Measurements from ENCODE around the gene NMRAL1.

The NMRAL1 gene

GRCh38 chr16:4463522-4464163 lies 10.8 kb downstream of the NMRAL1 start:
- POLR2A ChIA-PET (ENCODE audit: low non-redundant PET) = interaction anchor here (0.5 to 0.8 kb wide), 6 partner anchors 9 to 481 kb away, joined by 3 to 9 read pairs (median 3); partner anchors contain the start of gene NMRAL1
- CTCF ChIA-PET = interaction anchor here (0.7 to 1.4 kb wide), 3 partner anchors 14 to 122 kb away, joined by 3 to 6 read pairs (median 5); no protein-coding TSS in a partner anchor
- TF ChIP-seq, protein P1, sequence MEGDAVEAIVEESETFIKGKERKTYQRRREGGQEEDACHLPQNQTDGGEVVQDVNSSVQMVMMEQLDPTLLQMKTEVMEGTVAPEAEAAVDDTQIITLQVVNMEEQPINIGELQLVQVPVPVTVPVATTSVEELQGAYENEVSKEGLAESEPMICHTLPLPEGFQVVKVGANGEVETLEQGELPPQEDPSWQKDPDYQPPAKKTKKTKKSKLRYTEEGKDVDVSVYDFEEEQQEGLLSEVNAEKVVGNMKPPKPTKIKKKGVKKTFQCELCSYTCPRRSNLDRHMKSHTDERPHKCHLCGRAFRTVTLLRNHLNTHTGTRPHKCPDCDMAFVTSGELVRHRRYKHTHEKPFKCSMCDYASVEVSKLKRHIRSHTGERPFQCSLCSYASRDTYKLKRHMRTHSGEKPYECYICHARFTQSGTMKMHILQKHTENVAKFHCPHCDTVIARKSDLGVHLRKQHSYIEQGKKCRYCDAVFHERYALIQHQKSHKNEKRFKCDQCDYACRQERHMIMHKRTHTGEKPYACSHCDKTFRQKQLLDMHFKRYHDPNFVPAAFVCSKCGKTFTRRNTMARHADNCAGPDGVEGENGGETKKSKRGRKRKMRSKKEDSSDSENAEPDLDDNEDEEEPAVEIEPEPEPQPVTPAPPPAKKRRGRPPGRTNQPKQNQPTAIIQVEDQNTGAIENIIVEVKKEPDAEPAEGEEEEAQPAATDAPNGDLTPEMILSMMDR (conservative IDR thresholded peaks at IDR 0.05; ENCODE audit: low read depth) = no peak
- DNase-seq (ENCODE audit: low spot score) = peak; percentile 65
- H3K27ac ChIP-seq = peak overlapping the region; percentile 69

DNA sequence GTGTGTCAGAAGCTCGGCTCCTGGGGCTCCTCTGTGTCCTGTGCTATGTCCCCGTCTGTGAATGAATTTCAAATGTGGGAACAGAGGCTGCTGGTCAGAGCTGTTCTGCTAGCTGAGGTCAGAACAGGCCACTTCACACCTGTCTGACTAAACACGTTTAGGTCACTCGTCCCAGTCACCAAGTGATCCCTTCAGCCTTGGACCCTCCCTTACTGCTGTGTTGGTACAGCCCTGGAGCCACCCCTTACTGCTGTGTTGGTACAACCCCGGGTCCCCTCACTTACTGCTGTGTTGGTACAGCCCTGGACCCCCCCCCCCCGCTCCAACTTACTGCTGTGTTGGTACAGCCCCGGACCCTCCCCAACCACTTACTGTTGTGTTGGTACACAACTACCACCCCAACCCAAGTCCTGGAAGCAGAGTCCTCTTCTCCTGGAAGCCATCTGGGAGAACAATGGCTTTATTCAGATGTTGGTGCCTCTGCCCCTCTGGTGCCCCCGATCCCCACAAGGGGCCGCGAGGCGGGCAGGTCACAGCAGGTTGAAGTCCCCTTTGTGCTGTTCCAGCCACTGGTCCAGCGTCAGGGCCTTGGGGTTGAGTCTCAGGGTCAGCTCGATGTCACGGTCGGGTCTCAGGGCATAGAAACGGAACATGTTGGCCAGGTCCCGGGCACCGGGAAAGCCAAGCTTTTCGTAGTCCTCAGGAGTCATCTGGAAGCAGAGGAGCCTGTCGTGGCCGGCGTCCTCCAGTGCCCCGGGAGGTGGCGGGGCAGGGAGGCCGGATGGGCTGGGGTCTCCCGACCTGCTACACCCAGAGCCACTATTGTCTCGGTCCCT lies 13.0 kb downstream of the NMRAL1 start:
- POLR2A ChIA-PET (ENCODE audit: low non-redundant PET) = interaction anchor here (0.6 kb wide), 1 partner anchor 10 kb away, joined by 4 read pairs; no protein-coding TSS in a partner anchor
- H3K27ac ChIP-seq = peak overlapping the region; percentile 69
- CTCF ChIA-PET = interaction anchor here (0.5 to 0.7 kb wide), 3 partner anchors 17 to 1423 kb away, joined by 3 to 5 read pairs (median 3); no protein-coding TSS in a partner anchor
- TF ChIP-seq, protein P1 (conservative IDR thresholded peaks at IDR 0.05; ENCODE audit: low read depth) = no peak
- DNase-seq (ENCODE audit: low spot score) = peak; percentile 30

DNA sequence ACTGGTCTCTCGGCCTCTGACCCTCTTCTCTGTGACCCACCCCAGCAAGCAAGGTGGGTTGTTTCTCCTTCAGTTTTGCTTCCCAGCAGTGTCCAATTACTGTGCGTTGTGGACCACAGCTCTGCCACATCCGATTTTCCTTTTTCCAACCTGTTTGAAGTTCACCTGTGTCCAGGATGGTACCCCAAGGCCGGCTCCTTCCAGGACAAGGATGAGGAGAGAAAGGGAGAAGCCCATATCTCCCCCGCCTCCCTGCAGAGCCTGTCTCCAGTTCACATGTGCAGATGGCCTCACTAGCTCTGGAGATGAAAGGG lies 13.5 kb downstream of the NMRAL1 start:
- DNase-seq (ENCODE audit: low spot score) = no peak
- ChIA-PET POLR2A (ENCODE audit: low non-redundant PET) (no interaction called here), CTCF (interaction anchor here (0.6 kb wide), 2 partner anchors 17 to 54 kb away, joined by 3 read pairs; no protein-coding TSS in a partner anchor)
- TF ChIP-seq, protein P1 (conservative IDR thresholded peaks at IDR 0.05; ENCODE audit: low read depth) = no peak
- H3K27ac ChIP-seq = peak overlapping the region; percentile 69

DNA sequence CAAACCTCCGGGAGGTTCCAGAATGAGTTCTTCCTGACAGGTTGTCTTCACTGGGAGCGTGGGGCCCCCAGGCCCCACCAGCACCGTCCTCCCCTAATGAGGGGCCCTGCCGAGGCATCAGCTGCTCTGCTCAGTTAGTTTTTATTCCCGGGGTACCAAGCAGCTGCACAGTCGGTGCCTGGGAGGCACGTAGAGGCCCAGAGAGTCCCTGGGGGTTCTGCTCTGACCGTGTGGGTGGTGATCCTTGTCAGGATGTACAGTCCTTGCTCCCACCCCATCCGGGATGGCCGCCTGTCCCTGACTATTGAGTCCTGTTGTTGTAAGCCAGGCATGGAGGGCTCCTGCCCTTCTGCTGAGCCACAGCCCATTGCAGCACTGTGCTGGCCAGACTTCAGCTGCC lies 18.5 kb downstream of the NMRAL1 start:
- CTCF ChIA-PET = no interaction called here

DNA sequence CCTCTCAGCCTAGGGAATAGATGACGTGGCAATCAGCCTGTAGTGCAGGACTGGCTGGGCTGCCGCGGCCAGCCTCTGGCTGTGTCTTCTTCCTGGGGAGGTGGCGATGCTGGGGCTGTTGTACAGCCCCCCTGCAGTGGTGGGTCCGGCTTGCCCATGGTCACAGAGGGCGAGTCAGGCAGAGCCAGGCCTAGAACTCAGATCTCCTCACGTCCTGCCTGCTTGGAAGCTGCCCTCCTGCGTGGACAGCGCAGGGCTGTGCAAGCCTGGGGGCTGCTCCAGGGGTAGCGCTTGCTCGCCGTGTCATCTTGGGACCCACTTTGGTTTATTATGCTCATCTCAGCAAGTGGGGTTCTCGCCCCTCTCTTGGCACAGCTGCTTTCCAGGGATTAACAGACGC lies 19.3 kb downstream of the NMRAL1 start:
- TF ChIP-seq, protein P1 (conservative IDR thresholded peaks at IDR 0.05; ENCODE audit: low read depth) = no peak
- peak overlapping the region; percentile 31; the same call in 1 of the 2 replicates for H3K27ac ChIP-seq
- no peak for DNase-seq (ENCODE audit: low spot score)
- ChIA-PET POLR2A (ENCODE audit: low non-redundant PET) (no interaction called here), CTCF (no interaction called here)

More for the DNA sequence above, 18.5 kb downstream of the NMRAL1 start:
- TF ChIP-seq, protein P1 (conservative IDR thresholded peaks at IDR 0.05; ENCODE audit: low read depth) = no peak
- POLR2A ChIA-PET (ENCODE audit: low non-redundant PET) = no interaction called here
- H3K27ac ChIP-seq = peak overlapping the region; percentile 31
- no peak for DNase-seq (ENCODE audit: low spot score)

- POLR2A ChIA-PET (ENCODE audit: low non-redundant PET) = no interaction called here
- CTCF ChIA-PET = no interaction called here
- TF ChIP-seq, protein P1 (conservative IDR thresholded peaks at IDR 0.05; ENCODE audit: low read depth) = no peak
- H3K27ac ChIP-seq = no peak overlapping the region
- DNase-seq (ENCODE audit: low spot score) = no peak
These were observed 19.8 kb downstream of the NMRAL1 start for GRCh38 chr16:4454623-4455022.
